Naive thymus-derived CD4-positive, alpha-beta T cell (primary cell): ENCODE data around the gene ICAM3. TPM values are rescaled to one million over a fixed set of nuclear protein-coding genes. Genes with fewer than 3 reads are reported as not detected.

Source experiments
- ATAC-seq: fragments of 150-1000 bp; cut with Tn5 transposase; 2 replicates; pipeline ENCODE4 v1.10.0; 2021; ENCODE audit warnings: mild to moderate bottlenecking, moderate library complexity
- CTCF ChIA-PET: fragments of 350-600 bp; sonication (Branson Sonifier 250); formaldehyde crosslinking; loops from one replicate; lab custom pipeline; 2021; ENCODE audit warnings: antibody characterized with exemption; lab: Charles Lee
- POLR2A ChIA-PET: fragments of 350-600 bp; sonication (Branson Sonifier 250); formaldehyde crosslinking; loops from one replicate; lab custom pipeline; 2021; ENCODE audit warnings: antibody characterized with exemption, inconsistent platforms; lab: Charles Lee
- DNase-seq, 9 donors: peaks; one replicate each; pipeline versions ENCODE4 v3.0.0 to v3.0.0-alpha.2; 2020 to 2022; ENCODE audit warnings: mixed read lengths in 1 of 9
- H3K27ac ChIP-seq: one replicate; pipeline ENCODE4 v1.7.0; 2013; ENCODE audit warnings: mild to moderate bottlenecking, low read depth, low read length, moderate library complexity
- H3K27me3 ChIP-seq, 2 donors: one replicate each; pipeline ENCODE4 v1.7.0; 2013; ENCODE audit warnings: low read length in 2 of 2, mild to moderate bottlenecking in 2 of 2, moderate library complexity in 2 of 2; ENCODE audit not compliant: control insufficient read depth in 2 of 2, insufficient read depth in 2 of 2
- H3K36me3 ChIP-seq, 3 experiments: 1 replicate in 2 of 3; 2 replicates in 1 of 3; pipeline ENCODE4 v1.7.0; 2013; ENCODE audit warnings: low read length in 3 of 3, mild to moderate bottlenecking in 3 of 3, moderate library complexity in 1 of 3; ENCODE audit not compliant: insufficient read depth in 3 of 3, control insufficient read depth in 2 of 3
- H3K4me1 ChIP-seq, 2 donors: one replicate each; pipeline ENCODE4 v1.7.0; 2013; ENCODE audit warnings: low read length in 2 of 2, mild to moderate bottlenecking in 2 of 2, moderate library complexity in 1 of 2; ENCODE audit not compliant: control insufficient read depth in 2 of 2, insufficient read depth in 2 of 2
- H3K4me3 ChIP-seq: 2 replicates; pipeline ENCODE4 v1.7.0; 2013; ENCODE audit warnings: mild to moderate bottlenecking, low read length
- H3K9me3 ChIP-seq, 3 experiments: 1 replicate in 2 of 3; 2 replicates in 1 of 3; pipeline ENCODE4 v1.7.0; 2013; ENCODE audit warnings: low read length in 3 of 3; ENCODE audit not compliant: control insufficient read depth in 2 of 3
- H3K27ac Mint-ChIP-seq, 9 donors: one replicate each; pipeline ENCODE4 v1.8.0; 2020 to 2022; ENCODE audit warnings: mixed read lengths in 9 of 9, mild to moderate bottlenecking in 8 of 9, moderate library complexity in 5 of 9, inconsistent platforms in 2 of 9
- H3K27me3 Mint-ChIP-seq, 5 donors: one replicate each; pipeline ENCODE4 v1.8.0; 2021 to 2022; ENCODE audit warnings: mixed read lengths in 5 of 5, mild to moderate bottlenecking in 1 of 5
- H3K36me3 Mint-ChIP-seq, 5 donors: one replicate each; pipeline ENCODE4 v1.8.0; 2020 to 2022; ENCODE audit warnings: mixed read lengths in 5 of 5, mild to moderate bottlenecking in 3 of 5, inconsistent platforms in 1 of 5
- H3K4me1 Mint-ChIP-seq, 7 donors: one replicate each; pipeline ENCODE4 v1.8.0; 2020 to 2022; ENCODE audit warnings: mixed read lengths in 7 of 7, mild to moderate bottlenecking in 3 of 7, inconsistent platforms in 1 of 7
- H3K4me3 Mint-ChIP-seq, 10 donors: one replicate each; pipeline ENCODE4 v1.8.0; 2020 to 2022; ENCODE audit warnings: mild to moderate bottlenecking in 10 of 10, mixed read lengths in 10 of 10, moderate library complexity in 6 of 10, inconsistent platforms in 2 of 10
- H3K9me3 Mint-ChIP-seq, 11 donors: one replicate each; pipeline ENCODE4 v1.8.0; 2020 to 2022; ENCODE audit warnings: mixed read lengths in 11 of 11, mild to moderate bottlenecking in 4 of 11, inconsistent platforms in 1 of 11, moderate library complexity in 1 of 11
- intact Hi-C, 2 donors: fragments of 100-400 bp; cut with micrococcal nuclease; formaldehyde crosslinking; loops; one replicate each; pipeline ENCODE4 v1.15.1; 2023
- polyA plus RNA-seq, 2 donors: library from polyadenylated mRNA; unstranded; fragments of 300-500 nt; fragmentation: Illumina TruSeq; gene quantifications; one replicate each; pipeline ENCODE4 v1.2.3, GENCODE V29; 2021
- total RNA-seq, 6 experiments: library from RNA in 5 of 6; stranded (reverse) in 5 of 6; gene quantifications; 1 replicate in 5 of 6; 2 replicates in 1 of 6; pipeline ENCODE4 v1.2.3 and lab custom pipeline; 2021 to 2026

The ICAM3 gene
- total and polyA plus RNA-seq, 7 experiments from 2014 or later, result 165 to 244 (median 195) TPM

DNA sequence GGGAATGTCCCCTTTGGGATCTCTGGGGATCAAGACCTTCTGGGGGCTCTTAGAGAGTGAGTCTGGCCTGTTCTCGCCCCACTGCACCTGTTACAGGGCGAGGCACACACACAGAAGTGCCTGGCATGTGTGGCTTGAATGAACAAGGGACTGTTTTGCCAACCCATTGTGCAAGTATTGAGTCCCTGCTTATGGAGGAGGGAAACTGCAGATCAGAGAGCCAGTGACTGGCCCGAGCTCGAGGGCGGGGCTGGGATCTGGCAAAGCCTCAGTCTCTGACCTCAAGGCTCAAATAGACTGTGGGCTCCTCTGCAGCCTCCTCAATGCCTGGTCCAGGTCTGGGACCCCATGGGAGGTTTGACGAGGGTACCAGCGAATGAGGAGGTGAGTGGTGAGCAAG lies 11.6 kb downstream of the ICAM3 start:
- Histone ChIP-seq H3K27ac (no peak overlapping the region), H3K9me3 (no peaks in the 10 kb centered on the region), H3K4me3 (no peak overlapping the region), H3K36me3 (peaks cover 4 to 90% (median 31%) of the 10 kb centered on the region in 3 experiments), H3K4me1 (peaks cover 10 to 15% of the 10 kb centered on the region in 2 donors), H3K27me3 (no peaks in the 10 kb centered on the region)
- peak overlapping the region in 1 of 10 donors; percentile 37 for H3K4me3 Mint-ChIP-seq
- peaks cover 0 to 13% (median 0%) of the 10 kb centered on the region in 5 donors for H3K36me3 Mint-ChIP-seq
- POLR2A ChIA-PET, result no interaction called here
- ATAC-seq (no peak), DNase-seq (no peak)
- H3K4me1 Mint-ChIP-seq, result peaks cover 5 to 22% (median 12%) of the 10 kb centered on the region in 7 donors
- intact Hi-C loops, result no loop called here
- H3K9me3 Mint-ChIP-seq, result peaks cover 0 to 2% (median 0%) of the 10 kb centered on the region in 11 donors
- CTCF ChIA-PET, result no interaction called here
- H3K27ac Mint-ChIP-seq, result no peak overlapping the region
- H3K27me3 Mint-ChIP-seq, result no peaks in the 10 kb centered on the region

DNA sequence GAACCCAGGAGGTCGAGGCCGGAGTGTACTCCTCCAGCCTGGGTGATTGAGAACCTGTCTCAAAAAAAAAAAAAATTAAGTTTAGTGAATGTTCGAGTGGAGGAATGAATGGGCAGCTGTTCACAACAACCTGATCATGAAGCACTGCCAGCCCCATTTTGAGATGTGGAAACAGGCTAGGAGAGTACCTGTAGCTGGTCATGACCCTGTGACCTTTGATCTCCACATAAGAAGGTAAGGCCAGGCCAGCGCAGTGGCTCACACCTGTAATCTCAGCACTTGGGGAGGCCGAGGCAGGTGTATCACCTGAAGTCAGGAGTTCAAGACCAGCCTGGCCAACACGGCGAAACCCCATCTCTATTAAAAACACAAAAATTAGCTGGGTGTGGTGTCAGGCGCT lies 13.7 kb downstream of the ICAM3 start:
- no peak for DNase-seq
- ATAC-seq, result no peak
- Histone ChIP-seq H3K4me3 (no peak overlapping the region), H3K36me3 (peaks cover 4 to 99% (median 31%) of the 10 kb centered on the region in 3 experiments), H3K4me1 (no peaks in the 10 kb centered on the region), H3K27me3 (no peaks in the 10 kb centered on the region), H3K9me3 (no peaks in the 10 kb centered on the region), H3K27ac (no peak overlapping the region)
- ChIA-PET CTCF (interaction anchor here (1.2 kb wide), 1 partner anchor 40 kb away, joined by 5 read pairs; no protein-coding TSS in a partner anchor), POLR2A (interaction anchor here (1.0 kb wide), 1 partner anchor 12 kb away, joined by 3 read pairs; no protein-coding TSS in a partner anchor)
- Mint-ChIP-seq H3K36me3 (peaks cover 5 to 13% (median 5%) of the 10 kb centered on the region in 5 donors), H3K27ac (no peak overlapping the region), H3K4me3 (no peak overlapping the region), H3K27me3 (no peaks in the 10 kb centered on the region), H3K4me1 (peaks cover 0 to 9% (median 3%) of the 10 kb centered on the region in 7 donors), H3K9me3 (no peaks in the 10 kb centered on the region)
- intact Hi-C loops, result no loop called here

DNA sequence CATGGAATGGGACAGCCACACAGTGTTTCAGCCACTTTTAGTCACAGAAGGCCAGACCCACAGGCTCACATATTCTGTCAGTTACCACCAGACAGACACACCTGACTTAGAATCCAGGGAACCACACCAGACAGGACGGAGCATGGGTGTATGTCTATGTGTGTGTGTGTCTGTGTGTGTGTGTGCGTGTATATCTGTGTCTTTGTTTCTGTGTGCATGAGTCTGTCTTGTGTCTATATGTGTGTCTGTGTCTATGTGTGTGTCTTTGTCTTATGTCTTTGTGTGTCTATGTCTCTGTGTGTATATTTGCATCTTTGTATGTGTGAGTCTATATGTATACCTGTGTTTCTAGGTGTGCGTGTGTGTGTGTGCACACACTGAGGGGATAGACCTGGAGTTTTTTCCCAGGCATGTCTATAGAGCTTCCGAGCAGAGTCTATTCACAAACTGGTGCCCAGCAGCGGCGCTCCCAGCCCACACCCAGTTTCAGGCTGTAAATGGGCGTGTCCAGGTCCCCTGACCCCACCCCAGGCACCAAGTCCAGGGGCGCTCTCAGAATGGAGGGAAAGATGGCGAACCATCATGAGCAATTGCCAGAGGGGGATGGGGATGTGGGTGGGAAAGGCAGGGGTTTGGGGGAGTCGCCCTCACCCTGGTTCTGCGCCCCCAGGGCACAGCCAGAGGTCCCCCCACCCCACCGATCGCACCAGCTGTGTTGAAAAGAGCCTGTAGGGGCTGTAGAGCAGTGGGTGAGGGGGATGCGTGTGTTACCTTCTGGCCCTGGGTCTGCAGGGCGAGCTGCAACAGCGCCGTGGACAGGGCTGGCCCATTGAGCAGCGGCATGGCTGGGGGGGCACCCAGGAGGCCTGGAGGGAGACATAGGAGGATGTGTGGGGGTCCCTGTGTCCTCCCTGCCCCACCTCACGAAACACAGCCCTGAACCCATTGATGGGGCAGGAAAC lies 17.3 kb downstream of the ICAM3 start:
- no peak for DNase-seq
- ATAC-seq, result no peak
- Histone ChIP-seq H3K4me3 (no peak overlapping the region), H3K27me3 (no peaks in the 10 kb centered on the region), H3K9me3 (no peaks in the 10 kb centered on the region), H3K4me1 (no peaks in the 10 kb centered on the region), H3K36me3 (peaks cover 7 to 97% (median 14%) of the 10 kb centered on the region in 3 experiments), H3K27ac (no peak overlapping the region)
- ChIA-PET POLR2A (no interaction called here), CTCF (no interaction called here)
- Mint-ChIP-seq H3K9me3 (no peaks in the 10 kb centered on the region), H3K27me3 (no peaks in the 10 kb centered on the region), H3K36me3 (peaks cover 5 to 14% (median 9%) of the 10 kb centered on the region in 5 donors), H3K4me3 (peak overlapping the region in 1 of 10 donors; percentile 14), H3K4me1 (peaks cover 0 to 3% (median 0%) of the 10 kb centered on the region in 7 donors), H3K27ac (peak overlapping the region in 2 of 9 donors; percentile 1 to 56)
- intact Hi-C loops, result no loop called here

DNA sequence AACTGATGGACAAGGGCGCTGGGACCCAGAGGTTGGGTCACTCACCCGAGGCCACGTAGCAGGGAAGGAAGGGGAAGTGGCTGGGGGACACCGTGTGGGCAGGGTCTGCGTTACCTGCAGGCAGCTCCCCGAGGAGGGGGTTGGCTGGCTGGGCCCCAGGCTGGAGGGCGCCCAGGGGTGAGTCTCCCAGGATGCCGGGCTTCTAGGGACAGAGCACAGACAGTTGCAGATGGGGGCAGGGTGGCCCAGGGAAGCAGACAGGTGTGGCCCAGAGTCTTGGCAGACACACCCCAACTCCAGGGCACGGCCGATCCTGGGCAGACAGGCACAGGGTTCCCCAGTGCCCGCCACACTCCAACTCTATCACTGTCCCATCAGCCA lies 18.0 kb downstream of the ICAM3 start:
- H3K4me3 ChIP-seq, result no peak overlapping the region
- no peaks in the 10 kb centered on the region for H3K27me3 Mint-ChIP-seq
- ChIA-PET CTCF (no interaction called here), POLR2A (no interaction called here)
- peaks cover 0 to 4% (median under 1%) of the 10 kb centered on the region in 7 donors for H3K4me1 Mint-ChIP-seq
- no peaks in the 10 kb centered on the region for H3K9me3 Mint-ChIP-seq
- DNase-seq (no peak), ATAC-seq (no peak)
- peaks cover 7 to 97% (median 11%) of the 10 kb centered on the region in 3 experiments for H3K36me3 ChIP-seq
- intact Hi-C loops, result no loop called here
- H3K4me3 Mint-ChIP-seq, result no peak overlapping the region
- no peak overlapping the region for H3K27ac Mint-ChIP-seq
- H3K4me1 ChIP-seq, result no peaks in the 10 kb centered on the region
- H3K36me3 Mint-ChIP-seq, result peaks cover 5 to 14% (median 9%) of the 10 kb centered on the region in 5 donors
- no peaks in the 10 kb centered on the region for H3K9me3 ChIP-seq
- H3K27ac ChIP-seq, result no peak overlapping the region
- H3K27me3 ChIP-seq, result no peaks in the 10 kb centered on the region

DNA sequence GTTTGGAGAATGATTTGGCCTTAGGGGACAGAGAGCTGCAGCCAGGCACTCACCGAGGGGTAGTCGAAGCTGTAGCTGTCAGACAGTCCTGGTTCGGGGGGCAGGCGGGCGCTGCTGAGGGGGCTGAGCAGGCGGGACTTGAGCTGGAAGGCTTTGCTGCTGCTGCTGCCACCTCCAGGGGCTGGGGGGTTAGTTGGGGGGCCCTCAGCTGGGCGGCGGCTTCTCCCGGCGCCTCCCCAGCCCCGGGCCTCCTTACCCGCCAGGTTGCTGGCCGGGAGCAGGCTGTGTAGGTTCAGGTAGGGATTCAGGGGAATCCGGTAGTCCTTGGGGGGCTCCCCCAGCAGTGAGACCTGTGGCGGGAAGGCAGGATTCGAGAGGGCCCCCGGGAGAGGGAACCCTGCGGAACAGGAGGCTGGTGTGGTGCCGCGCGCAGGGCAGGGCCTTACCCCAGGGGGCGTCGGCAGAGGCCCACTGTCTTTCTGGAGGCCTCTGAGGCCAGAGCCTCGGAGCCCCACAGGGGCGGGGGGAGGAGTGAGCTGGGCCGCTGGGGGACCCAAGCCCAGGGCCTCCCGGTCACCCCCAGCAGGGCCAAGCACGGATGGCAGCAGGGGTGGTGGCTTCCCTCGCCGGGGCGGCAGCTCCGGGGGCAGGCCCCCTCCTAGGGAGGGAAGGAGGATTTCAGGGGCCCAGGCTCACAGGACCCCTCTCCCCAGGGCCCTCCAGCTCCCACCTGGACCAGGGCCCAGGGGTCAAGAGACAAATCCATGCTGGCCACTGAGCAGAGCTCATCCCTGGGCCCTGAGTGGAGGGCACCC lies 18.6 kb downstream of the ICAM3 start:
- no peaks in the 10 kb centered on the region for H3K27me3 Mint-ChIP-seq
- Histone ChIP-seq H3K9me3 (no peaks in the 10 kb centered on the region), H3K4me1 (peaks cover 0 to 5% of the 10 kb centered on the region in 2 donors), H3K27ac (no peak overlapping the region), H3K27me3 (no peaks in the 10 kb centered on the region), H3K4me3 (no peak overlapping the region), H3K36me3 (peaks cover 7 to 93% (median 11%) of the 10 kb centered on the region in 3 experiments)
- no peak for DNase-seq
- ChIA-PET POLR2A (interaction anchor here (0.8 kb wide), 1 partner anchor 13 kb away, joined by 3 read pairs; no protein-coding TSS in a partner anchor), CTCF (interaction anchor here (0.7 kb wide), 1 partner anchor 153 kb away, joined by 3 read pairs; no protein-coding TSS in a partner anchor)
- intact Hi-C loops, result no loop called here
- H3K9me3 Mint-ChIP-seq, result no peaks in the 10 kb centered on the region
- no peak for ATAC-seq
- H3K36me3 Mint-ChIP-seq, result peaks cover 5 to 14% (median 10%) of the 10 kb centered on the region in 5 donors
- H3K4me1 Mint-ChIP-seq, result peaks cover 3 to 10% (median 5%) of the 10 kb centered on the region in 7 donors
- no peak overlapping the region for H3K4me3 Mint-ChIP-seq
- H3K27ac Mint-ChIP-seq, result no peak overlapping the region
